Omental fat pad (tissue), 4 donors: ENCODE measurements around the gene MACROD2. TPM values are rescaled to one million over a fixed set of nuclear protein-coding genes. Genes with fewer than 3 reads are reported as not detected.

Experiments
- ATAC-seq: fragments of 150-250 bp; one replicate; pipeline ENCODE4 v1.9.1; 2016; ENCODE audit warnings: mild to moderate bottlenecking, moderate library complexity; ENCODE audit not compliant: low FRiP score
- DNase-seq: peaks from one replicate; pipeline ENCODE4 v3.0.0-alpha.2; 2019; ENCODE audit warnings: low spot score
- CTCF ChIP-seq, 3 donors: fragments of 450-650 bp; IDR thresholded peaks; one replicate each; pipeline ENCODE4 v1.5.1; 2016 to 2017; ENCODE audit warnings: antibody characterized with exemption in 3 of 3, mild to moderate bottlenecking in 3 of 3, moderate library complexity in 2 of 3
- total RNA-seq, 4 donors: library from RNA; depleted of rRNA; stranded (reverse); fragments of >200 nt; gene quantifications; one replicate each; pipeline ENCODE4 v1.1.0, GENCODE V29; 2016

MACROD2 gene
- total RNA-seq, 4 donors from 2014 or later: 6.8 to 54.1 (median 7.4) TPM

DNA sequence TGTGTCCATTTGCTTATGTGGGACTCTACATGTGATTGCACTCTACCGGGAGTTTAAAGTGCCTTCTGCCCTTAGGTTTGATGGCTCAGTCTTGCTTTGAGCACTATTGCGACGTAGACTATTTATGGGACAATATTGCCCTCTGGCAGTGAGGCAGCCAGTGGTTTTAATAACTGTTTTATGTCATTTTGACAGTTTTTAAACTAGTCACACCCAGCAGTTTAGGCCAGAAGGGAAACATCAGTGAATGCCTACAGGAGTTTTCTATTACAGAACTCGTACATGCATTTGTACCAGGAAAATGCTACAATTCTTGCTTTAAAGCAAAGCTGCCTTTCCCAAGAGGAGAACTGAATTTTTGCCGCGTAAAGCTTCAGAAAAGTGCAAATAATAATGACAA, 1764.3 kb downstream of the MACROD2 start:
- DNase-seq (no peak), ATAC-seq (no peak)
- TF ChIP-seq CTCF (IDR thresholded peaks at IDR 0.05): no peak

DNA sequence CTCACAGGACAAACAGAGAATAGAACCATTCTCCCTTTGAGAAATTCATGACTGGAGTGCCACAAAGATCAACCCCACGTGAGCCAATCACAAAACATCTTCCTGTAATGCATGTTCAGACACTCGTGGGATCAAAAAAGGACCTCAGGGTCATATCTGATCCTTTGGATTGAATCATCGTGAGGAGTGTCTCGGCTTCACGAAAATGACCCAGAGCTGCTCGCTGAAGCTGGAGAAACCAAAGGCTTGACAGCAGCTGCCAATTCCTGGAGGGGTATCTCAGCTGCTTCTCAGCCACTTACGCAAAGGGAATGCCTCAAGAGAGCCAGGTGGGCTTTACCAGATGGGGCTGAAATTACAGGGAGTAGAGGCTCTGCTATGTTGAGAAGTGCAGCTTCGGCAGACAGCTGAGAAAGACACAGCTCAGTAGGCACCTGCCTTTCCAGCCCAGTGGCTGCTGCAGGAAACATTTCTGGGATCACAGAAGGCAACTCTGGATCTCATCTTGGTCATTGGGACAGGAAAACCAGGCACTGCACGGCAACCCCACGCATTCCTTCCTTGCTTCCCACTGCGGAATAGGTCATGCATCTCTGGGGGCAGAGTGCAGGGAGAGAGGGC, 1764.8 kb downstream of the MACROD2 start:
- TF ChIP-seq CTCF (IDR thresholded peaks at IDR 0.05): no peak
- DNase-seq (no peak), ATAC-seq (no peak)

GRCh38 chr20:15763366-15763765, 1768.0 kb downstream of the MACROD2 start:
- DNase-seq (no peak), ATAC-seq (no peak)
- no peak for TF ChIP-seq CTCF (IDR thresholded peaks at IDR 0.05)

DNA sequence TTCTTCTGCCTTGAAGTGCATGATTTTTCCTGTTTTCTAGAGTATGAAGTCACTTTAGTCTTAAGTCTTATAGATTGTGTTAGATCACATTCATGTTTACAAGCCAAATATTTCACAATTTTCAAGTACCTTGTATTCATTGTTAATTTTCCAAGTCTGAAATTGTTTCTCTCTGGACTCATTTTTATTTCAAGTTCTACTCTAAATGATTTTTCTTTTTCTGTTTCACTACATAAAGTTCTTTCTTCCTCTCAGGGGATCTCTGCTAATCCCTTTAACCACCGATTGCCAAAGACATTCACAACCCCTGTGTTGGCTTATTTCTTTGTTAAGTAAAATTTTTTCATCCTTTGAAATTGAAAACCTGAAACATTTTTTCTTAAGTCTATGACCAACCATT, 1772.3 kb downstream of the MACROD2 start:
- DNase-seq (no peak), ATAC-seq (no peak)
- no peak for TF ChIP-seq CTCF (IDR thresholded peaks at IDR 0.05)

GRCh38 chr20:15767999-15768741, 1772.9 kb downstream of the MACROD2 start:
- no peak for DNase-seq
- no peak for ATAC-seq
- TF ChIP-seq CTCF (IDR thresholded peaks at IDR 0.05): no peak

DNA sequence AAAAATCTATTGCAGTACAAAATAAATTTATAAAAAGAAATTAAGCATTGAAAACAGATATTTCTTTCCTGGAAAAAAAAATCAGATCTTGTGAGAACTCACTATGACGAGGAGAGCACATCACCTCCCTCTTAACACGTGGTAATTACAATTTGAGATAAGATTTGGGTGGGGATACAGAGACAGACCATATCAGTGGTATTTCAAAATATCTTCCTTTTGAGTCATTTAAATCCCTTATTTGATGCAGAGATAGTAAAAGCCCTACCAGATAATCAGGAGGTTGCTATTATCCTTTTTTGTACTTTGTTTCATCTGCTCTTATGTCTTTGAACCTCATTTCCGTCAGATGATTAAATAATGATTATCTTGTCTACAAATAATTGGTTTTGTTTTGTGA, 1777.5 kb downstream of the MACROD2 start:
- no peak for TF ChIP-seq CTCF (IDR thresholded peaks at IDR 0.05)

GRCh38 chr20:15774926-15775325, 1779.6 kb downstream of the MACROD2 start:
- no peak for ATAC-seq
- DNase-seq: no peak
- no peak for TF ChIP-seq CTCF (IDR thresholded peaks at IDR 0.05)

More for the DNA sequence above, 1777.5 kb downstream of the MACROD2 start:
- no peak for DNase-seq
- no peak for ATAC-seq
